Heart left ventricle (tissue), 13 donors: ENCODE measurements around the gene MANEAL.

Source experiments
- POLR2A ChIP-seq, 2 donors: fragments of 450-650 bp; IDR thresholded peaks; one replicate each; pipeline ENCODE4 v1.6.1; 2017; ENCODE audit warnings: antibody characterized with exemption in 2 of 2, mild to moderate bottlenecking in 2 of 2, moderate library complexity in 2 of 2
- TF ChIP-seq, protein P1 (sequence below), 12 donors: fragments of 200-600 bp; sonication (generic) in 4 of 12; IDR thresholded peaks; one replicate each; pipeline versions ENCODE4 v1.5.0 to v1.8.0; 2018 to 2022; ENCODE audit warnings: antibody characterized with exemption in 12 of 12, mild to moderate bottlenecking in 5 of 12
- donor health status: ischemic (EF 13 %, LVEDD 7.1; RV severe dilation, severe dysfunction).
- donor health status: DM: no; HTN: yes; CAD: no.
- donor health status: DM: no; HTN: no; CAD: no.
- donor health status: ischemic (EF 25% LVEDD 6.9; RV normal size, moderate dysfunction).
- donor health status: ischemic (EF 25% LVEDD 5.7; RV mildly dilated, moderate dysfunction).
- donor health status: ischemic (EF 35%, LVEDD 5.7; RV mildly dilated, moderate dysfunction).
- donor health status: nonischemic (EF 11% LVEDD 7.7; RV severe dilation, severe dysfunction).
- donor health status: DM: yes; HTN: yes; CAD: no.
- donor health status: PGD.
- donor health status: ischemic (EF 29% LVEDD 5.4; RV normal size, mild dysfunction).
- donor health status: nonischemic (EF 23%, LVEDD 6.1; RV moderate dilation, normal function).

DNA sequence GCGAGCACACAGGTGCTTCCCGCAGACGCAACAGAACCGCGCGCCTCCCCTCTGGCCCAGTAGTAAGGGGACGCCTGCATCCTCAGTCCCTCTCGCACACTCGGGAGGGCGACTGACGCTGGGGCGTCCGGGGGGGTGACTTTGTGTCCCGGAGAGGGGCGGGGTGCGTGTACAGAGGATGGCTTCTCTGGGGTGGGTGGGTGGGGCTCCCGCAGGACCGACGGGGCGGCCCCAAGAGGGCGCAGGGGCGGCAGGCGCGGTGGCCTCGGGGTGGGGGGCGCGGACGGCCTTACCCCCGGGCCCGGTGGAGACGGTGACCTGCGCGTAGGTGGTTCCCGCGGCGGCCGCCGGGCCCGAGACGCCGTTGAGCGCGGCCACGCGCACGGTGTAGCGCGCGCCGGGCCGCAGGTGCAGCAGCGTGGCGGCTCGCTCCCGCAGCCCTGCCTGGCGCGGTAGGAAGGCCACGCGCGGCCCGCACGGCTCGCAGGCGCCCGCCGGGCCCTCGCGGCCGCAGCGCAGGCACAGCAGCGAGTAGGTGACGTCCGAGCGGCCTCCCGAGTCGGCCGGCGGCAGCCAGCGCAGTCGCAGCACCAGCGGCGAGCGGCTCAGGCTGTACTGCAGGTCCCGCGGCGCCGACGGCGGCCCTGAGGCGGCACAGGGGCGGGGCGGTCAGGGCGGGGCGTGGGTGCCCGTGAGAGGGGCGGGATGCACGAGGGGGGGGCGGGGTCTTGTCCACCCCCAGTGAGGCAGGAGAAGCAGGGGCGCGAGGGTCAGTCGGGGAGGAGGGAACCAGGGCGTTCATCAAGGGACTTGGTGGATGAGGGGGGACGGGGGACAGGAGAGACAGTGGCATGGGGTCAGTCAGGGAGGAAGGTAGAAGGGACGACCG is 40.8 kb upstream of the MANEAL start:
- TF ChIP-seq, protein P1, sequence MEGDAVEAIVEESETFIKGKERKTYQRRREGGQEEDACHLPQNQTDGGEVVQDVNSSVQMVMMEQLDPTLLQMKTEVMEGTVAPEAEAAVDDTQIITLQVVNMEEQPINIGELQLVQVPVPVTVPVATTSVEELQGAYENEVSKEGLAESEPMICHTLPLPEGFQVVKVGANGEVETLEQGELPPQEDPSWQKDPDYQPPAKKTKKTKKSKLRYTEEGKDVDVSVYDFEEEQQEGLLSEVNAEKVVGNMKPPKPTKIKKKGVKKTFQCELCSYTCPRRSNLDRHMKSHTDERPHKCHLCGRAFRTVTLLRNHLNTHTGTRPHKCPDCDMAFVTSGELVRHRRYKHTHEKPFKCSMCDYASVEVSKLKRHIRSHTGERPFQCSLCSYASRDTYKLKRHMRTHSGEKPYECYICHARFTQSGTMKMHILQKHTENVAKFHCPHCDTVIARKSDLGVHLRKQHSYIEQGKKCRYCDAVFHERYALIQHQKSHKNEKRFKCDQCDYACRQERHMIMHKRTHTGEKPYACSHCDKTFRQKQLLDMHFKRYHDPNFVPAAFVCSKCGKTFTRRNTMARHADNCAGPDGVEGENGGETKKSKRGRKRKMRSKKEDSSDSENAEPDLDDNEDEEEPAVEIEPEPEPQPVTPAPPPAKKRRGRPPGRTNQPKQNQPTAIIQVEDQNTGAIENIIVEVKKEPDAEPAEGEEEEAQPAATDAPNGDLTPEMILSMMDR (IDR thresholded peaks at IDR 0.05), result no peak
- TF ChIP-seq POLR2A (IDR thresholded peaks at IDR 0.05), result no peak
